PFSK-1 (cell line): Measurements from ENCODE around the gene RNF157.

ENCODE experiments used
- FOXP2 ChIP-seq: optimal IDR thresholded peaks from 2 replicates; pipeline ENCODE3; 2011; ENCODE audit warnings: borderline replicate concordance, control low read depth, inconsistent platforms; ENCODE audit not compliant: insufficient read depth; ENCODE audit errors: extremely low read length, extremely low read depth
- POLR2AphosphoS5 ChIP-seq: IDR thresholded peaks from 2 replicates; pipeline ENCODE4 v1.6.1; 2012; ENCODE audit warnings: low read depth, mild to moderate bottlenecking, control low read depth, low read length, moderate library complexity
- SIN3A ChIP-seq: IDR thresholded peaks from 2 replicates; pipeline ENCODE4 v1.6.1; 2012; ENCODE audit warnings: mild to moderate bottlenecking, low read length, moderate library complexity, borderline replicate concordance; ENCODE audit not compliant: insufficient read depth
- TAF1 ChIP-seq: IDR thresholded peaks from 2 replicates; pipeline ENCODE4 v1.6.1; 2012; ENCODE audit warnings: low read length, control low read depth, borderline replicate concordance; ENCODE audit not compliant: insufficient read depth
- TF ChIP-seq, protein P1 (sequence below), 2 experiments: IDR thresholded peaks; 2 replicates each; pipeline versions ENCODE4 v1.6.1 to v1.8.0; 2011 to 2012; ENCODE audit warnings: low read depth in 2 of 2, low read length in 2 of 2, control low read depth in 1 of 2, inconsistent platforms in 1 of 2, mild to moderate bottlenecking in 1 of 2, moderate library complexity in 1 of 2; ENCODE audit not compliant: insufficient read depth in 1 of 2

The RNF157 gene

DNA sequence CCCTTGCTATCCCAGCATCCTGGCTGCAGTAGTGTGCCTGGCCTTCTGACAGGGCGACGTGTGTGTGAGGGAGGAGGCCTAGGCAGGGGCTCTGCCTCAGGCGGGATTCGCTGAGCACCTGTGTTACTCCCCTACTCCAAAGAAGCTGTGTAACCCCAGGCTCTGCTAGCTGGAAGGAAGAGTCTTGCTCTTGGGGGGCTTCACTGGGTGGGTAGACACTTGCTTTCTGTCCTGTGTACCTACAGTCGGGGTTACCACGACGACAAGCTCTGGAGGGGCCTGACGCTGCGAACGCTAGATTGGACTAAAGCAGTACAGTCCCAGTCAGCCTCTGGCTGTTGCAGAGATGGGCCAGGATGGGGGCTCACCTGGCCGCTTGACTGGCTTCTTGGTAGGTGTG is 146.2 kb downstream of the RNF157 start:
- TF ChIP-seq SIN3A (no peak), FOXP2 (no peak), TAF1 (no peak), POLR2AphosphoS5 (no peak)
- TF ChIP-seq, protein P1, sequence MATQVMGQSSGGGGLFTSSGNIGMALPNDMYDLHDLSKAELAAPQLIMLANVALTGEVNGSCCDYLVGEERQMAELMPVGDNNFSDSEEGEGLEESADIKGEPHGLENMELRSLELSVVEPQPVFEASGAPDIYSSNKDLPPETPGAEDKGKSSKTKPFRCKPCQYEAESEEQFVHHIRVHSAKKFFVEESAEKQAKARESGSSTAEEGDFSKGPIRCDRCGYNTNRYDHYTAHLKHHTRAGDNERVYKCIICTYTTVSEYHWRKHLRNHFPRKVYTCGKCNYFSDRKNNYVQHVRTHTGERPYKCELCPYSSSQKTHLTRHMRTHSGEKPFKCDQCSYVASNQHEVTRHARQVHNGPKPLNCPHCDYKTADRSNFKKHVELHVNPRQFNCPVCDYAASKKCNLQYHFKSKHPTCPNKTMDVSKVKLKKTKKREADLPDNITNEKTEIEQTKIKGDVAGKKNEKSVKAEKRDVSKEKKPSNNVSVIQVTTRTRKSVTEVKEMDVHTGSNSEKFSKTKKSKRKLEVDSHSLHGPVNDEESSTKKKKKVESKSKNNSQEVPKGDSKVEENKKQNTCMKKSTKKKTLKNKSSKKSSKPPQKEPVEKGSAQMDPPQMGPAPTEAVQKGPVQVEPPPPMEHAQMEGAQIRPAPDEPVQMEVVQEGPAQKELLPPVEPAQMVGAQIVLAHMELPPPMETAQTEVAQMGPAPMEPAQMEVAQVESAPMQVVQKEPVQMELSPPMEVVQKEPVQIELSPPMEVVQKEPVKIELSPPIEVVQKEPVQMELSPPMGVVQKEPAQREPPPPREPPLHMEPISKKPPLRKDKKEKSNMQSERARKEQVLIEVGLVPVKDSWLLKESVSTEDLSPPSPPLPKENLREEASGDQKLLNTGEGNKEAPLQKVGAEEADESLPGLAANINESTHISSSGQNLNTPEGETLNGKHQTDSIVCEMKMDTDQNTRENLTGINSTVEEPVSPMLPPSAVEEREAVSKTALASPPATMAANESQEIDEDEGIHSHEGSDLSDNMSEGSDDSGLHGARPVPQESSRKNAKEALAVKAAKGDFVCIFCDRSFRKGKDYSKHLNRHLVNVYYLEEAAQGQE (IDR thresholded peaks at IDR 0.05; ENCODE audit: insufficient read depth in 1 of 2, low read depth in 2 of 2, low read length in 2 of 2), result no peak

DNA sequence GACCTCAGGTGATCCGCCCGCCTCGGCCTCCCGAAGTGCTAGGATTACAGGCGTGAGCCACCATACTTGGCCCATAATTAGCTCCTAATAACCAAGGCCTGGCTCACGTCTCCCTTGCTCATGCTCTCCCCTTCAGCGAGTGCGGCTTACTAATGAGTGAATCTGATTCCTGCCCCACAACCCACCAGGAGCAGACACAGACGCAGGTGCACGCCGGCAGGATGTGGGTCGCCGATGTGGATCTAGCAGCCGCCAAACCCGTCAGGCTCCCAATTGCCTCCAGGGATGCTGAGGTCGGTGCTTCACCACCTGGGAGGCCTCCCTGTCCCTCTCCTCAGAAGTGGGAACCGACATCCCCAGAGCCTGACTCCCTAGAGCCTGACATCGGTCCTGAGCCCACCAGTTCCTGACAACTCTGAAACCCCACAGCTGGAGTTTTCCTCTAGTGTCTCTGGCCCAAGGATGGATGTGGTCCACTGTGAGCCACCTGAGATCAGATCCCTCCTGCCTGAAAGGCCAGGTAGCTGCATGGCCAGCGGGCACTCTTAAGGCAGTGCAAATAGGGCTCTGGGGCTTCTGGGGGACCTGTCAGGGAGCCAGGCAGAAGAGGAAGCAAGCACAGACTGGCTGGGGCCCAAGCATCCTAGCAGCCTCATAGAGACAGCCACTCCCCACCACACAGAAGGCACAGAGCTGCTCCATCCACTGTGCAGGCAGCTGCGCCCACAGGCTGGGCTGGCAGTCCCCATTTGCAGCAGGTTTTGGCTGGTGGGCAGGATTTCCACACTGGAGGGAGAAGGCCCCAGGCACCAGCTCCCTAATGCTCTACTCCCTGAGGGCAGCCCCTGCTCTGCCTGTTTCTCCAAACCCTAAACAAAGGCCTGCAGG is 147.5 kb downstream of the RNF157 start:
- TF ChIP-seq SIN3A (no peak), TAF1 (no peak), FOXP2 (no peak), POLR2AphosphoS5 (no peak)
- TF ChIP-seq, protein P1 (IDR thresholded peaks at IDR 0.05; ENCODE audit: insufficient read depth in 1 of 2, low read depth in 2 of 2, low read length in 2 of 2), result no peak
